NCI-H524 (cell line): Measurements from ENCODE around the gene IKZF1.

Source experiments
- DNase-seq, 2 experiments: peaks; one replicate each; lab custom pipeline; 2025; lab: John Stamatoyannopoulos, UW

IKZF1 gene

GRCh38 chr7:50355817-50356178, 51.3 kb downstream of the IKZF1 start:
- no peak for DNase-seq

- DNase-seq: peak in 1 of 2 experiments; percentile 52
Measured at GRCh38 chr7:50356212-50356944, 51.9 kb downstream of the IKZF1 start.

GRCh38 chr7:50356945-50357268, 52.4 kb downstream of the IKZF1 start:
- no peak for DNase-seq

- DNase-seq: no peak
Measured at GRCh38 chr7:50357426-50357825, 52.9 kb downstream of the IKZF1 start.

- DNase-seq: no peak
Measured at GRCh38 chr7:50358041-50358705, 53.7 kb downstream of the IKZF1 start.

- no peak for DNase-seq
Measured at GRCh38 chr7:50358779-50359178, 54.3 kb downstream of the IKZF1 start.

GRCh38 chr7:50359258-50359994, 54.9 kb downstream of the IKZF1 start:
- no peak for DNase-seq

- no peak for DNase-seq
Measured at GRCh38 chr7:50359995-50360925, 55.7 kb downstream of the IKZF1 start.

- DNase-seq: no peak
Measured at GRCh38 chr7:50362142-50362541, 57.6 kb downstream of the IKZF1 start.

GRCh38 chr7:50362712-50363282, 58.3 kb downstream of the IKZF1 start:
- no peak for DNase-seq

GRCh38 chr7:50363327-50364060, 59.0 kb downstream of the IKZF1 start:
- DNase-seq: no peak

GRCh38 chr7:50364645-50365044, 60.1 kb downstream of the IKZF1 start:
- DNase-seq: no peak

- DNase-seq: peak in 1 of 2 experiments; percentile 8
Measured at GRCh38 chr7:50366311-50366710, 61.8 kb downstream of the IKZF1 start.

GRCh38 chr7:50367100-50367499, 62.6 kb downstream of the IKZF1 start:
- DNase-seq: no peak

GRCh38 chr7:50367570-50367969, 63.1 kb downstream of the IKZF1 start:
- no peak for DNase-seq

- no peak for DNase-seq
Measured at GRCh38 chr7:50368366-50368765, 63.9 kb downstream of the IKZF1 start.

GRCh38 chr7:50369143-50370026, 64.9 kb downstream of the IKZF1 start:
- DNase-seq: peak; percentile 34 to 61

GRCh38 chr7:50370884-50371283, 66.4 kb downstream of the IKZF1 start:
- no peak for DNase-seq

- DNase-seq: no peak
Measured at GRCh38 chr7:50371551-50372021, 67.1 kb downstream of the IKZF1 start.

GRCh38 chr7:50372923-50373322, 68.4 kb downstream of the IKZF1 start:
- DNase-seq: no peak
